Activated CD4-positive, CD25-positive, alpha-beta regulatory T cell treated with anti-CD3 and anti-CD28 coated beads, Interleukin-2, amount 50 U/mL, for 24 hours (primary cell): ENCODE data around the gene EML2.
"Not testable (repeated sequence)": the region's sequence is repeated elsewhere in the genome, so short reads cannot be mapped to it uniquely, and the experiment has no call there.

Source experiments
- ATAC-seq, 2 donors: fragments of 150-1000 bp; cut with Tn5 transposase; one replicate each; pipeline ENCODE4 v1.10.0; 2021; ENCODE audit warnings: mild to moderate bottlenecking in 1 of 2, moderate library complexity in 1 of 2

EML2 gene

GRCh38 chr19:45650722-45651121 lies 11.5 kb upstream of the EML2 start:
- no peak for ATAC-seq

GRCh38 chr19:45646345-45646698 lies 7.1 kb upstream of the EML2 start:
- ATAC-seq: no peak

GRCh38 chr19:45645631-45646344 lies 6.6 kb upstream of the EML2 start:
- peak; percentile 14 to 24 for ATAC-seq

- no peak for ATAC-seq
Measured at GRCh38 chr19:45645068-45645630, 6.0 kb upstream of the EML2 start.

DNA sequence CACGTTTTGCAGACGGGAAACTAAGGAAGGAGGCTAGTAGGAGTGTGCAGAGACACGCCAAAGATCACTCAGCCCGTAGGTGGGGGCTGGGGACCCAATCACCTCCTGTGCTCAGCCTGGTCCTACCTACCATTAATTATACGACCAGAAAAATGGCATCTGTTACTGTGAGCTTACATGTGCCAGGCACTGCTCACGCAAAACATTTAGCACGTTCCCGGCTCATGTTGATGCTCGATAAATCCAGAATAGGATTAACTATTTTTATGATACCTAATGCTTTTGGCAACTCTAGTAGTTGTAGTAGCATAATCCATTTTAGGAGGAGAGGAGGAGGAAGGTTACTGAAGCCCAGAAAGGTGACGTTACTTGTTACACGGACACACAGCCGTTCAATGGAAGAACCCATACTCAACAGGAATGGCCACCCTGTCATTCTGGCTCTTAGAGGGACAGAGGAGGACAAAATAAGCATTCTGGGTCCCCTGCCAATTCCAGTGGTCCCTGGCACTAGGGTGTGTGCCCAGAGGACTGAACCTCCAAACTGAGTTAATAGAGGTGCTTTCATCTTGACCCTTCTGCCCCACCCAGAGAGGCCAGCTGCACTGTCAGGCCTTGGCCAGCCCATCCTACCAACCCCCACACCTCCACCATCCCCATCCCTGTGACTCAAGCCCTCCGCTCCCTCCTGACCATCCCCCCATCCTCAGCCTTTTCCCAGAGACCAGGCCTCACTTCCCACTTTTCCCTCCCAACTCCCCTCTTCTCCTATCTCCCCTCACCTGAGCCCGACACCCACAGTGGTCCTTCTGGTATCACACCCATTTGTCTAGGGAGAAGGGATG lies 5.0 kb upstream of the EML2 start:
- no peak for ATAC-seq

GRCh38 chr19:45643024-45643926 lies 4.1 kb upstream of the EML2 start:
- peak; percentile 63 to 65 for ATAC-seq

DNA sequence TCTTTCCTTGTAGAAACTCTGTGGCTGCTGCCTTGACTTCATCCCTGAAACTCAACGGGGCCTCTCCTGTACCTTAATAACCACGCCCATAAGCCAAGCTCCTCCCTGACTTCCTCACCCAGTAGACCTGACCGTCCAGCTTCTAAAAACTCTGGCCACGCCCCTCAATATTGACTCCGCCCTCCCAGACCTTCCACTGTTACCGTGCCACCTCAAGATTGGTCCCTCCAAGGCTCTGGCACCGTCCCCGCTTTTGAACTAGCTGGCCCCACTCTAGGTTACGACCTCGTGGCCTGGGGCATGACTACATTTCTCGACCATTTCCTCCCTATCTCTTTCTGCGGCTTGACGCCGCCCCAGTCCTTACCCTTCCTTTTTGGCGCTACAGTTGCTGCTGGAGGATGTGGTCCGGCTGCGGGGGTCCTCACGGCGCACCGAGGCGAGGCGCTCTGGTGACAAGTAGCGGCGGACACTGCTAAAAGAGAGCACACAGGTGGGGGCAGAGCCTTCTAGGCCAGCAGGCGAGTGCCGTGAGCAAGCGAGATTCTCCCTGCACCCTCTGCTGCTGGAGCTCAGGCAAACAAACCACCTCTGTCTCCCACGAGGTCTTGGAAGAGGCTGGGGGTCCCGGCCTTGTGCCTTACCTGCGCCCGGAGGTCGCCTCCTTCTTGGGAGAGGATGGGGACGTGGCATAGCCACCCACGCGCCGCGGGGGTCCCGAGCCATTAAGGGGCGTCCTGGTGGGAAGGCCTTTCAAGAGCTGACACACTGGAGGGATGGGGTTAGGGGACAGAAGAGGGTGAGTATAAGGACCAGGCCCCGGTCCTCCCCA lies 2.3 kb upstream of the EML2 start:
- peak; percentile 29 to 33 for ATAC-seq

GRCh38 chr19:45640849-45641273 lies 1.7 kb upstream of the EML2 start:
- no peak for ATAC-seq

DNA sequence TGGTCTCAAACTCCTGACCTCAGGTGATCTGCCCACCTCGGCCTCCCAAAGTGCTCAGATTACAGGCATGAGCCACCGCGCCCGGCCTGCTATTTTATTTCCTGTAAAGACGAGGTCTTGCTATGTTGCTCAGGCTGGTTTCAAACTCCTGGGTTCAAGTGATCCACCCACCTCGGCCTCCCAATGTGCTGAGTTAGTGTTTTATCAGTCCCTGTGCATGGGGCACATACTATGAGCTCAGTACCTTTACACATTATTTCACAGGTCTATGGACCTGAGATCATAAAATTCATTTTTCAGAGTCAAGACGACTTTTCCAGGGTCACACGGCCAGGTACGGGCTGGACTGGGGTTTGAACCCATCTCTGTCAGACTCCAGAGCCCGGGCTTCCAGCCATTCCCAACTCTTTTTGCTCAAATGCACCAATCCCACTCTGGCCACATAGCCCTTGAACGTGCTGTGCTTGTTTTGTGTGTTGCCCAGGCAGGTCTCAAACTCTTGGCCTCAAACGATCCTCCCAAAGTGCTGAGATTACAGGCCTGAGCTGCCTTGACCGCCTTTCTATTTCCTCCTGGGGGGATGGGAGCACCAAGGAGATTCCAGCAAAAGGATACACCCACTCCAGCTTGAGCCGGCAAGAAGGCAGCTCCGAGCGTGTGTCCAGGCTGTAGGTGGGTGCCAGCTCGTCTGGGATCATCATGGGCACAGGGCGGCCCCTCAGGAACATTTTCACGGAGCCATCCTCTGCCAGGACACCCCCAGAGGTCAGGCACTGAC lies 1.1 kb downstream of the EML2 start:
- no peak for ATAC-seq

DNA sequence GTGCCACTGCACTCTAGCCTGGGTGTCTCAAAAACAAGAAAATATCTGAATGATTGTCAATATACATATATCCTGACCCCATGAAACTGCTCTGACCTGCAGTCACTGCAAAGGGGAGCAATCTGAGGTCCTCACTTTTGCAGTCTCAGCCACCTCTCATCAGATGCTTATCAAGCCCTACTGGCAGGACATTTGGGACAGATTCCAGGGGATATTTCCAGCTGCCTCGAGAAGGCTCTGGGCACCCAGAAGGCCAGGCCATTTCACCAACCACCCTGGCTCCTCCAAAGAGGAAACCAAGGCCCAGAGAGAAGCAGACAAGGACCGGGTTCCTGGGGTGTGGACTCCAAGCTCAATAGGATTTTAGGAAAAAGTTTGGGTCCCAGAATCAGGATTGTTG lies 2.3 kb downstream of the EML2 start:
- no peak for ATAC-seq

DNA sequence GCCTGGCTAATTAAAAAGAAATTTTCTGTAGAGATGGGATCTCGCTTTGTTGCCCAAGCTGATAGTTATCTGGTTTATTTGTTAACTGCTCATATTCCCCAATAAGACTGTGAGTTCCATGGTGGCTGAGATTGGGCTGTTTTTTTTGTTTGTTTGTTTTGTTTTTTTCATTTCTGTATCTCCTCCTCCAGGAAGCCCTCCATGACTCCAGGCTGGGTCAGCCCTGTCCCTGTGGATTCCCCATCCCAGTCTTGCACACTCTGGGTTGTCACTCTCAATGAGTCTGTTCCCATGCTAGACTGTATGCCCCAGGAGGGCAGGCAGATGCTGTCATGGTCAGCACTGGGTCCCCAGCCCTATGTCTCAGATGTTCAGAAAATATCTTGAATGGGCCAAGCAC lies 2.9 kb downstream of the EML2 start:
- no peak for ATAC-seq

DNA sequence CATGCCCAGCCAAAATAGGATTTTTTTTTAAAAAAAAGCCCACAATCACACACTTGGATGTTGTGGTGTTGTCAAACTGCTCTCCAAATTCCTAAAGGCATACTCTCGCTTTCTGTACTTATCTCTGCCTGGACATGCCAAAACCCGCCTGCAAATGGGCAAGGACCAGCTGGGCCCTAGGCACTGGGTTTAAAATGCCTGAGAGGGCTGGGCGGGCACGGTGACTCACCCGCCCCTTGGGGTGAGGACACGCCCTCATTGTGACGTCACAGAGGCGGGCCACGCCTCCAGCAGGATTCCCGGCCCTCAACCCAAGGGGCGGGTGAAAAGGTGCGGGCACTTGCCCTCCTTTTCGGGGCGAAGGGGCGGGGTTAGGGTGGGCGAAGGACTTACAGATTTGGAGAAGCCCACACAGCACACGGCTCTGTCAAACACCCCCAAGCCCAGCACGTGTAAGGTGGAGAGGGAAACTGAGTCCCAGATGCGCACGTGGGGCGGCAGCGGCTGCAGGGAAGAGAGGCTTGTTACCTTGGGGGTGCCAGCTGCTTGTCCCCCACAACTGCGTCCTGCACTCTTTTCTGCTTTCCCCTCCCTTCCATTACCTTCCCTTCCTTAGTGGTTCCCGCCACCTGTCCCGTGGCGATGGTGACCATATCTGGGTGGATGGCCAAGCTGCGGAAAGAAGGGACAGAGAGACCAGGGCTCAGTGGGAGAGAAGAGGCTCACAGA lies 6.6 kb downstream of the EML2 start:
- ATAC-seq: peak in 1 of 2 donors; percentile 28

DNA sequence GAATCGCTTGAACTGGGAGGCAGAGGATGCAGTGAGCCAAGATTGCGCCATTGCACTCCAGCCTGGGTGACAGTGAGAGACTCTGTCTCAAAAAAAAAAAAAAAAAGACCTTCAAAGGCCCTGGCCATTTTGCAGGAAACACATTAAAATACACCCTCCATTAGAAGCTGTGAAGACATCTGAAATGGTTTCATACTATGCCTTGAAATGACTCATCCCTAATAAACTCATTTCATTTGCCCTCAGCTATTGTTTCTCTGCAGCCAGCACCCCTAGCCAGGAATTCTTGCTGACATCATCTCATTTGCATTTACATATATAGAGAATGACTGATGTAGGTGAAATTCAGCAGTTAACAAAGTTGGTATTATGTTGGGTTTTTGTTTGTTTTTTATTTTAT lies 8.7 kb downstream of the EML2 start:
- ATAC-seq: peak; percentile 96 to 98

DNA sequence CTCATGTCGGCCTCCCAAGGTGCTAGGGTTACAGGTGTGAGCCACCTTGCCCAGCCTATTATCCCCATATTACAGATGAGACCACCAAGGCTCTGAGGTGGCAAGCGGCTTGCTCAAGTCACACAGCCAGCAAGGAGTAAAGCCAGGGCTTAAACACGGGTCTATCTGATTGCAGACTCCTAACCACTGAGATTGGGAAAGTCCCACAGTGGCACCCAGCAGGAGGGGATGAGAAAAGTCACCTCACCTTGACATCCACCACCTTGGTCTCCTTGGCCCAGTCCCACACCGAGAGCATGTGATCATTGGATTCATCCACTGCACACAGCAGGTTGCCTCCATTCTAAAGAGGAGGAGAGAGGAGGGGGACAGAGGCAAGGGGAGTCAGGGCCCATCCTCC lies 9.5 kb downstream of the EML2 start:
- no peak for ATAC-seq

DNA sequence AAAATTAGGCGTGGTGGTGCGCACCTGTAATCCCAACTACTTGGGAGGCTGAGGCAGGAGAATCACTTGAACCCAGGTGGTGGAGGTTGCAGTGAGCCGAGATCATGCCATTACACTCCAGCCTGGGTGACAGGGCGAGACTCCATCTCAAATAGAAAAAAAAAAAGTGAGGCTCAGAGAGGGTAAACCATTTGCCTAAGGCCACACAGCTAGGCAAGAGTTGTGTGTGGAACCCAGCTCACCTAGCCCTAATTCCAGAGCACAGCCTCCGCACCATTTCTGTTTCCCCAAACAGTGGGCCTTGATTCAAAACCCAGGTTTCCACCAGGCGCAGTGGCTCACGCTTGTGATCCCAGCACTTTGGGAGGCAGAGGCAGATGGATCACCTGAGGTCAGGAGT lies 11.0 kb downstream of the EML2 start:
- not testable (repeated sequence) for ATAC-seq

DNA sequence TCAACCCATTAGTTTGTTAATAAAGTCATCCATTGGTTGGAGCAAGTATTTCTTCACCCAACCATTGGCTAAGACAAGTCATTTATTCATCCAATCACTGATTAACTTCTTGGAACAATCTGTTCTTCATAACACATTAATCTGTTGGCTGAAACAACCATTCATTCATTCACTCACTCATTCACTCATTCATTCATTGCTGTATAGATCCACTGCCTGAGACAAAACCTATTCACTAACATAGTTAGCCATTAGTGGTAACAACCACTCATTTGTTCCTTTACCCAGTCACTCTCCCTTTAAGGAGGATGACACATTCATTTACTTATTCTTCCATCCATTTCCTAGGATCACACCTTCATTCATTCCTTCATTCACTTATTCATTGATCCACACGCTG lies 15.2 kb downstream of the EML2 start:
- ATAC-seq: no peak

DNA sequence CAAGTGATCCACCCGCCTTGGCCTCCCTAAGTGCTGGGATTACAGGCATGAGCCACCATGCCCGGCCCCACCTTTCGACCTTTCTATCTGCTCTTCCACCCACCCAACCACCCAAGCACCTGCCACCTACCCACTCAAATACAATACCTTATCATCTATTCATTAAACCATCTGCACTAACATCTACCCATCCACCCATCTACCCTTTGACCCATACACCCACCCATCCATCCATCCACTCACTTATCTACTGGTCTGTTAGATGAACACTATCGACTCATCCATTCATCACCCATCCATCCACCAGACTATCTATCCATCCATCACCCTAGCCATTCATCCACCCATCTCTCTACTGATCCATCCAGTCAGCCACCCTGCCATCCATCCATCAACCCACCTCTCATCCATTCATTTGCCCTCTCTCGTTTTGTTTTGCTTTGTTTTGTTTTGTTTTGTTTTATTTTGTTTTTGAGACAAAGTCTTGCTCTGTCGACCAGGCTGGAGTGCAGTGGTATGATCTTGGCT lies 17.2 kb downstream of the EML2 start:
- no peak for ATAC-seq

DNA sequence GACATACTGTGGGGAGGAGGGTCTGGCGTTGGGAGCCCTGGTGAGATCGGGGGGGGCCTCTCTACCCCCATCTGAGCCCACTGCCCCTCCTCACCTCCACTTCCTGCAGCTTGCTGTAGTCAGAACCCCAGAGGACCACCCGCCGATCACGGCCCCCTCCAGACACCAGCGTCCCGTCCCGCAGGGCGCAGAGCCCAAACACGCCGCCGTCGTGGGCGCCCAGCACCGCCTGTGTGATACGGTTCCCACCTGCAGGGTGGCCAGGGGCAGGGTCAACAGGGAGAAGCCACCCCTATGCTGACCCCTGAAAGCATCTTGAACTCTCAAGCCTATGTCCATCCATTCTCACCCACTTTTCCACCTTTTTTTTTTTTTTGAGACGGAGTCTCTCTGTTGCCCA lies 17.8 kb downstream of the EML2 start:
- no peak for ATAC-seq

GRCh38 chr19:45616704-45617017 lies 22.5 kb downstream of the EML2 start:
- no peak for ATAC-seq
